Measurements from ENCODE around the gene SPSB1. TPM values are rescaled to one million over a fixed set of nuclear protein-coding genes. Genes with fewer than 3 reads are reported as not detected.

The SPSB1 gene
- total RNA-seq, 1 experiment from 2014 or later: 34.0 TPM

- DNase-seq (ENCODE audit: low read depth): no peak
These were observed 13.4 kb upstream of the SPSB1 start for GRCh38 chr1:9279172-9279840.

GRCh38 chr1:9280015-9280860 lies 12.5 kb upstream of the SPSB1 start:
- peak; percentile 94 for DNase-seq (ENCODE audit: low read depth)

DNA sequence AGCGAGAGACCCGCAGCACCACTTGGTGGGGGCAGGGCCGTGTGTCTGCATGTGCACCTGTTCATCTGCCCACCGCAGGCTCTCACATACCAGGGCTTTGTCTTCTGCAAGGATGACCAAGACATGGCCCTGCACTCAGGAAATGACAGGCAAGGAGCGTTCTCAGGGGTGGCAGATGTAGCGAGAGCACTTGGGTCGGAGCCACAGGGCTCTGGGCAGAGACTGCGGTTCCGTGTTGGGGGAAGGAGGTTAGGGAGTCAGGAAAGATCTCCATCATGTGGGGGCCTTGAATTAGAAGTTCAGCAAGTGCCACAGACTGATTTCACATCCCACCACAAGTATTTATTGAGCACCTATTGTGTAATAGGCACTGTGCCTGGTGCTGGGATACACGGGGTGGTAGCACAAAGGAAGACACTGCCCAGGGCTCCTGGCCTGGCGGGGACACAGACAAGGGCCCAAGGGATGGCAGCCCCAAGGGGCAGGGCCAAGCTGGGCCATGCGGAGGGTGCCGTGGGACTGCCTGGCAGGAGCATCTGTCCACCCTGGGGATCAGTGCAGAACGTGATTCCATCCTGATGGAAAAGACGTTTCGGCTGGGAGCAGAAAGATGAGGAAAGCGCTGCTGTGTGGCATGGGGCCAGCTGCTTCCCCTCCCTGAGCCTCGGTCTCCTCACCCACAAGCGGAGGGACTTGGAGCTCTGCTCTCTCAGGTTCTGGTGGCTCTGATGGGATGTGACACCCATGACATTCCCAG lies 11.4 kb upstream of the SPSB1 start:
- DNase-seq (ENCODE audit: low read depth): peak; percentile 64

DNA sequence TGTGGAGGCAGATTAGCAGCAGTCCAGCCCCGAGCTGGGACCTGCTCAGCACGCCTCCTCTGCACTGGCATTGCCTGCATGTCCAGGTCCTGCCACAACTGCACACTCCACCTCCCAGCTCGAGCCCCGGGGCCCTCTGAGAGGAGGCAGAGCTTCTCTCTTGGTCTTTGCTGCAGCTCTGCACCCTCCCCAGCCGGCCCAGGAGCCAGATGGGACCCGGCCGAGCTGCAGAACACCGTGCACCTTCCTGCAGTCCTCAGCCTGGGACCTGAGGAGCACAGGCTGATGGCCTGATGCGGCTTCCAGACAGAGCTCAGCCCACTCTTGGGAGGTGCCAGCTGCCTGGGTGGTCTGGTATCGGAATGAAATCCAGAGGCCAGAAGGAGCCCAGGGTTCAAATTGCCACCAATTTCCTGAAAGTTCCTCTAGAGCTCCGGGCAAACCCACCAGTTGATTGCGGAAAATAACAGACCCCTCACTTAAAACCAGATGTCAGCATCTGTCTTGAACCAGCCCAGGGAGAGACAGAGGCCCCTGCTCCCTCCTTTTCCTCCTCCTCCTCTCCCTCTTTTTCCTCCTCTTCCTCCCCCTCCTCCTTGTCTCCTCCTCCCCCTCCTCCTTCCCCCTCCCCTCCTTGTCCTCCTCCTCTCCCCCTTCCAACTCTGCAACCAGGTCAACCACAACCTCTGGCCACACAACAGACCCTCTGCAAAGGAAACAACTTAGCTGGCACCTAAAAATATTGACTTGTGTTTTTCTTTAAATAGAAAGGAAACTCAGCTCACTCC lies 10.6 kb upstream of the SPSB1 start:
- no peak for DNase-seq (ENCODE audit: low read depth)

DNA sequence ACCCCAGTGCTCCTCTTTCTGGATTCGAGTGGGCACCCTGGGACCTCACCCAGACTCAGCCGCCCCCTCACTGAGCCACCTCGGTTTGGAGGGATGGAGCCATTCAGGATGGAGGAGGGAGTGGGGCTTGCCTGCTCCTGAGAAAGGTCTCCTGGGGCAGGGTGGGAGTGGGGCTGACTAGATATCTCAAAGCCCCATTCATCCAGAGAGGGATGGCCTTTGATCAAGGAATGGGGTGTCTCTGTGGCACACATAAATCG lies 10.1 kb upstream of the SPSB1 start:
- DNase-seq (ENCODE audit: low read depth): no peak

DNA sequence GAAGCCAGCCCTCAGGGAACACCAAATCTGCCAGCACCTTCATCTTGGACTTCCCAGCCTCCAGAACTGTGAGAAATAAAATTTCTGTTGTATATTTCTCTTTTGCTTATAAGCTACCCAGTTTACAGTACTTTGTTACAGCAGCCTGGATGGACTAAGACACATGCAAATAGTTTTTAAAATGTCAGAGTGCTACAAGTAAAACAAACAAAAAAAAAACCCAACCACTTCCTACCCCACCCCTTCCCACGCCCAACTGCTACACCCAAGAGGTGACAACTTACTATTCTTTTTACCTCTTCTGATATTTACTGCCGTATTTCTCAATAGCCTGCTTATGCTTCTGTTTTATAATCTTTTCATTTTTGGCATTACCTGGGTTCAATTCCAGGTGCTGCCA lies 8.6 kb upstream of the SPSB1 start:
- no peak for DNase-seq (ENCODE audit: low read depth)

DNA sequence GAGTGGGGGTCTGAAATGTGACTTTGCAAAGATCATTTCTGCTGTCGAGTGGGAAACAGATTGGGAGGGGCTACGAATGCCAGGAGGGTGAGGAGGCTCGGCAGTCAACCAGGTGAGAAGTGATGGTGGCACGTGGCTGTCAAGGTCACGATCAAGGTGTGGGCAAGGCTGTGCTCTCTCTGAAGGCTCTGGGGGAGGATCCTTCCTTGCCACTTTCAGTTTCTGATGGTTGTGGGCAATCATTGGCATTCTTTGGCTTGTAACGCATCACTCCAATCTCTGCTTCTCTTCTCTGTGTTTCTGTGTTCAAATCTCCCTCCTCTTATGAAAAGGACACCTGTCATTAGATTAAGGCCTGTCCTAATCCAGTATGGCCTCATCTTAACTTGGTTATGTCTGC lies 6.1 kb upstream of the SPSB1 start:
- no peak for DNase-seq (ENCODE audit: low read depth)

- peak; percentile 78 for DNase-seq (ENCODE audit: low read depth)
These were observed 3.6 kb upstream of the SPSB1 start for GRCh38 chr1:9289090-9289534.

DNA sequence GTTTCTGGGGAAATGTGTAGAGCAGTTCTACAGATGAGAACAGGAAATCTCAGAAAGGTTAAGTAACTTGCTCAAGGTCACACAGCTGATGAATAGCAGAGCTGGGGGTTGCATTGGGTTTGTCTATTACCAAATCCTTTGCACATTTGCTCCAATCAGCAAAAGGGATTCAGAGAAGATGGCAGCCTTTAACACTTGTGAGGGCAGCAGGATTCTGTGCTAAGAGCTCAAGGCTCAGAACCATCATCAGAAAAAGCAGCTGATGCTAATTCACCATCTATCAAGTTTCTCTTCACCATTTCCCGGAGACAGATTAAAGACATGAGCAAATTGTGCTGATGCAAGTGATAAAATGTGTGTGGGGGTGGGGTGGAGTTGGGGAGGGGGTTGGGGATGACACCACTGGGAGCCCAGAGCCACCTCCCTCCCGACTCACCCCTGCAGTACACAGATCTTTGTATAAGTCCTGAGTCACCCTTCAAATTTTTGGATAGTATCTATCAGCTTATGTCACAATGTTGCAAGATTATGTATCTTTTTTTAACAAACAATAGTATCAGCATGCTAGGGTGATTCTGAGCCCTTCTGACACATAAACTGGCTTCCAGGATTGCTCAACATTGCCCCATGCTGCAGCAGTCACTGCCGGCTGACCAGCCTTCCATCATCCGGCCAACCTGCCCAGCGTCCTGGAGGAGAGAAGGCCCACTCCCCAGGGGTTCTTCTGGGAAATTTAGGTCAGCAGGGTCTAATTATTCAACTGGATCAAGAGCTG lies 2.8 kb upstream of the SPSB1 start:
- peak; percentile 84 for DNase-seq (ENCODE audit: low read depth)

DNA sequence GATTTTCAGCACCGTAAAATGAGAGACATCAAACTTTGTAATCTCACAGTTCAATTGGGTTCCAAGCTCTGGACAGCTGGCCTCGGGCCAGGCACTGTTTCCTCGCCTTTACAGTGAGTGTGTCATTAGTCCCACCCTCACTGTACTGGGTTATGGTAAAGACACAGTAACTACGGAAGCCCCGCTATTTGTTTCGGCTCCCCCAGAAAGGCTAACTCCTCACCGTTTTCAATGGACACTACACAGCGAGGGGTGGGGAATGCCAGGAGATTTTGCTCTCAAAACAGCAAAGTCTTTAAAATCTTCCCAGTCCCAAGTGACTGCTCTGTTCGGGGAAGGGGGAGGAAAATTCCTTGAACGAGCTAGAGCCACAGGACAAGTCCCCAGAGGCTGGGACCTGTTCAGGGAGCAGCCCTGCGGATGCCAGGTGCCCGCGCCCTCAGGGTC lies 757 bp upstream of the SPSB1 start:
- DNase-seq (ENCODE audit: low read depth): no peak

GRCh38 chr1:9293241-9293532 lies 493 bp downstream of the SPSB1 start:
- no peak for DNase-seq (ENCODE audit: low read depth)

- DNase-seq (ENCODE audit: low read depth): no peak
These were observed 1.1 kb downstream of the SPSB1 start for GRCh38 chr1:9293533-9294404.

GRCh38 chr1:9294405-9294773 lies 1.7 kb downstream of the SPSB1 start:
- peak; percentile 95 for DNase-seq (ENCODE audit: low read depth)

- peak; percentile 83 for DNase-seq (ENCODE audit: low read depth)
These were observed 2.4 kb downstream of the SPSB1 start for GRCh38 chr1:9294910-9295636.

GRCh38 chr1:9295884-9296283 lies 3.2 kb downstream of the SPSB1 start:
- no peak for DNase-seq (ENCODE audit: low read depth)

GRCh38 chr1:9296850-9297249 lies 4.2 kb downstream of the SPSB1 start:
- DNase-seq (ENCODE audit: low read depth): no peak

GRCh38 chr1:9297831-9298230 lies 5.1 kb downstream of the SPSB1 start:
- no peak for DNase-seq (ENCODE audit: low read depth)

DNA sequence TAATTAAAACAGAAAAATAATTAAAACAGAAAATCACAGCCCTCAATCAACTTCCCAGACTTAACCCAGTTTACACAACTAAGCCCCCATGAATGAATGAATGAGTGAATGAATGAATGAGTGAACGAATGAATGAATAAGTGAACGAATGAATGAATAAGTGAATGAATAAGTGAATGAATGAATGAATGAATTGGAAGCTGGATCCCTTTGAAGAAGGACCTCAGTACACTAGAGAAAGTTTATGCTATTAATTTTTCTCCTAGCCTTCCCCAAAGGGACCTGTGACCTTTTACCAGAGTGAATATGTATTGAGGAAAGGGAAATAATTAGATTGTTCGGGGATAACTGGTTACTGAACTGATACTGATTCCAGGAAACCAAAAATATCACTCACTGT lies 5.6 kb downstream of the SPSB1 start:
- no peak for DNase-seq (ENCODE audit: low read depth)

All from LHCN-M2 (cell line).